Muscle layer of duodenum (tissue), 2 donors: ENCODE results near the gene SAPCD2.

Experiments
- H3K27ac ChIP-seq: one replicate; pipeline ENCODE4 v1.7.0; 2013; ENCODE audit warnings: mild to moderate bottlenecking, low read length
- H3K27me3 ChIP-seq: one replicate; pipeline ENCODE4 v1.7.0; 2013; ENCODE audit warnings: low read depth, mild to moderate bottlenecking, control low read depth, low read length
- H3K36me3 ChIP-seq, 2 donors: one replicate each; pipeline ENCODE4 v1.7.0; 2013; ENCODE audit warnings: low read length in 2 of 2, control low read depth in 1 of 2, mild to moderate bottlenecking in 1 of 2; ENCODE audit not compliant: insufficient read depth in 2 of 2, control insufficient read depth in 1 of 2
- H3K4me1 ChIP-seq, 2 donors: one replicate each; pipeline ENCODE4 v1.7.0; 2013; ENCODE audit warnings: low read length in 2 of 2, mild to moderate bottlenecking in 2 of 2, control low read depth in 1 of 2, moderate library complexity in 1 of 2; ENCODE audit not compliant: insufficient read depth in 2 of 2, control insufficient read depth in 1 of 2
- H3K4me3 ChIP-seq, 2 donors: one replicate each; pipeline ENCODE4 v1.7.0; 2013; ENCODE audit warnings: low read length in 2 of 2, low read depth in 1 of 2, mild to moderate bottlenecking in 1 of 2
- H3K9me3 ChIP-seq, 2 donors: one replicate each; pipeline ENCODE4 v1.7.0; 2013; ENCODE audit warnings: low read length in 2 of 2, control low read depth in 1 of 2, mild to moderate bottlenecking in 1 of 2; ENCODE audit not compliant: control insufficient read depth in 1 of 2
- donor health status: healthy.

Gene SAPCD2

DNA sequence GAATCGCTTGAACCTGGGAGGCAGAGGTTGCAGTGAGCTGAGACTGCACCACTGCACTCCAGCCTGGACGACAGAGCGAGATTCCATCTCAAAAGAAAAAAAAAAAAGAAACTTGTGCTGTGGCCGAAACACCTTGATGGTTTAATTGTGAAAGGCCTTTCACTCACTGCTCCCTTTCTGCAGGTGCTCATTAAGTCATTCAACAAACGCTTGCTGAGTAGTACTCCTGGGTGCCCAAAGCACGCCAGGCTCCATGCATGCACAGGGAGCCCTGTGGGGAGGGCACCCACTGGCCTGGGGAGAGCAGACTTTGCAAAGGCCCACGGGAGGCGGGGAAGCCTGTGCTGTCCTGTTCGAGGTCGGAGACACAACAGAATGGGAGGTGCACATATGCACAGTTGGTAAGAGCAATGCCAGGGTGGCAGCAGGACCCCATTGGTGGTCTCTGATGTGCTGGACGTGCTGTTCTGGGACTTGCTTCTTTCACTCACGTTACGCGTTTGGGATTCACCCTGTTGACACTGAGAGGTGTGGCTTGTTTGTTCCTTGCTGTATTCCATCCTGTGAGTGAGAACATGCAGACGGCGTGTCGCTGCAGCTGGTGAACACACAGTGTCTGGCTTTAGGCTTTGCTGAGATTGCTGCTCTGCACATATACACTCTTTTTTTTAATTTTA lies 13.5 kb downstream of the SAPCD2 start:
- peaks cover 5 to 37% of the 10 kb centered on the region in 2 donors for H3K4me1 ChIP-seq

DNA sequence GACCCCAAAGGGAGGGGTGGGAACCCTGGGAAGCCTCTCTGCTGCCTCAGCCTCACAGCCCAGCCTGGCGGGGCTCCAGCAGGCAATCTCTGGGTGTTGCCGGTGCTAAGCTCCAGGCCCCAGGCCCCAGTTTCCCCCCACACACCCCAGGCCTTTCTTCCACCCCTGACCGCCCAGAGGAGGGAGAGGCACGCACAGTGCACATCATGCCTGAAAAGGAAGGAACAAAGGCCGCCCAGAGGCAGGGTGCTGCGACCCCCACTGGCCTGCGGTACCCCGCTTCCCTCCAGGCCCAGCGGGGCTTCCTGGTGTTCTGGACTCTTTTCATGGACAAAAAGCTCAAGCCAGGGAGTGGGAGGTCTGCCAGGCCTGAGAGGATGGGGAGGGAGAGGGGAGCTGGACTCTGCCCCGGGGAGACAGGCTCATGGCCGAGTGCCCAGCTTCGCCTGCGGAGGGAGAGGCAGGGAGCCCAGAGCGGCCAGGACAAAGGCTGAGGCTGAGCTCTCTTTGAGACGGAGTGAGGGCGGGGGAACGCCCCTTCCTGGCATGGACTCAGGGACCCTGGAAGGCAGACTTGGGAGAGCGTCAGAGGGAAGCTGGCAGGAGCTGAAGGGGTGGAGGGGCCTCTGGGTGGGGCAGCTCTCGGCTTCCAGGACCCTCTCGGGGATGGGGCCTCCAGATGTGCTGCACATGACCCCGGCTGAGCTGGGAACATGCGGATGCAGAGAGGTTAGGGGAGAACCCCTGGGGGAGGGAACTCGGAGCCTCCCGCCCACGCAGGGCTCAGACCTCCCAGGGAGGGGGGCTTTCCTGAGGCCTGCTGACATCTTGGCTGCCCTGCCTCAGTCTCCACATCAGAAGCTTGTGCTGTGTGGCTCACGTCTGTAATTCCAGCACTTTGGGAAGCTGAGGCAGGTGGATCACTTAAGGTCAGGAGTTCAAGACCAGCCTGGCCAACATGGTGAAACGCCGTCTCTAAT lies 14.7 kb downstream of the SAPCD2 start:
- H3K9me3 ChIP-seq: no peaks in the 10 kb centered on the region
- H3K36me3 ChIP-seq: no peaks in the 10 kb centered on the region
- H3K4me3 ChIP-seq: peak overlapping the region in 1 of 2 donors; percentile 55
- H3K27me3 ChIP-seq: peaks cover 11% of the 10 kb centered on the region
- peaks cover 5 to 37% of the 10 kb centered on the region in 2 donors for H3K4me1 ChIP-seq
- H3K27ac ChIP-seq: peak overlapping the region; percentile 39

More for the DNA sequence above, 13.5 kb downstream of the SAPCD2 start:
- no peaks in the 10 kb centered on the region for H3K36me3 ChIP-seq
- H3K9me3 ChIP-seq: no peaks in the 10 kb centered on the region
- H3K27me3 ChIP-seq: peaks cover 11% of the 10 kb centered on the region
- H3K27ac ChIP-seq: no peak overlapping the region
- no peak overlapping the region for H3K4me3 ChIP-seq

- Histone ChIP-seq H3K27ac (peak overlapping the region; percentile 39), H3K4me3 (peak overlapping the region; percentile 16 to 55), H3K27me3 (peaks cover 14% of the 10 kb centered on the region), H3K9me3 (no peaks in the 10 kb centered on the region), H3K36me3 (no peaks in the 10 kb centered on the region), H3K4me1 (peaks cover 5 to 37% of the 10 kb centered on the region in 2 donors)
These were observed 15.4 kb downstream of the SAPCD2 start for GRCh38 chr9:137054932-137055384.

DNA sequence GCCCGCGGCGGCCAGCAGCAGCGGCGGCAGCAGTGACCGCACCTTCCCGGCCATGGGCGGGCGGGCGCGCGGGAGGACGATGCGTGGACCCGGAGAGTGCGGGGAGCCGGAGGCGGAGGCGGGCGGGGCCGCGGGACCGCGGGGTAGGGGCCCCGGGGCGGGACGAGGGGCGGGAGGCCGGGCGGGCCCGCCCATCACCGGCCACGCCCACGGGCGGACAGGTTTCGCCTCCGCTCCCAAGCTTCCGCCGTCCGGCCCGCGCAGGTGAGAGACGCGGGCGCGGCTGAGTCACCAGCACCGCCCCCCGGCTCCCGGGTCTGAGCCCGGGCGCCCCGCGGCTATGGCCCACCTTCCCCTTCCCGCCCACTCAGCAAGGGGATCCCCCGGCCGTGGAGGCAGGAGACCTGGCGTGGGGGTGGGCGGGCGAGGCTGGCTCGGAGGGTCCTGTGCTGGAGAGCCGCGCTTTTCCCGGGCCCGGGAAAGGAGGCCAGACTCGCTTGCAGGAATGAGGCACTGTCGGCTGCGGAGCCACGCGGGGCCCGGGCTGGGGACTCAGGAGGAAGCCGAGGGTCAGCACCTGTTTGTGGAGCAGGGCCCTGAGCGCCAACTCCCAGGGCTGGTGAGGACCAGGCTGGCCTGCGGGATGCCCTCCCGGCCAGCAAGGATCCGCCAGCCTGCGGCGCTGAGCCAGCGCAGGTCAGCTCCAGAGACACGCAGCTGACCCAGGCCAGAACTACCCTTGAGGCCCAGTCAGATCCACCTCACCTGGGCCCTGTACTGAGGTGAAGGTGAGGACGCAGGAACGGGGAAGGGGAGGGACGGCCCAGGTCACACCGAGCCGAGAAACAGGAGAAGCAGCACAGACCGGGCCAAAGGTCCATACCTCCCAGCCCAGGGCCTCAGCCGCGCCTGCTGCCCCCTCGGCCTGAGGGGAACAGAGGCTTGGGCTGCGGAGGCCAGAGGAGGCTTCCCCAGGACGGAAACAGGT lies 16.1 kb downstream of the SAPCD2 start, which contains the start of gene ENTPD2:
ENTPD2 (minus strand) TSS at position 118 of the 988 bp plus-strand sequence; CDS start at position 54, 64 bp downstream.
- H3K27me3 ChIP-seq: peaks cover 21% of the 10 kb centered on the region
- H3K36me3 ChIP-seq: no peaks in the 10 kb centered on the region
- H3K4me3 ChIP-seq: peak within 1 kb of the TSS; percentile 16 to 55
- no peak within 1 kb of the TSS for H3K27ac ChIP-seq
- peaks cover 5 to 43% of the 10 kb centered on the region in 2 donors for H3K4me1 ChIP-seq
- H3K9me3 ChIP-seq: no peaks in the 10 kb centered on the region

DNA sequence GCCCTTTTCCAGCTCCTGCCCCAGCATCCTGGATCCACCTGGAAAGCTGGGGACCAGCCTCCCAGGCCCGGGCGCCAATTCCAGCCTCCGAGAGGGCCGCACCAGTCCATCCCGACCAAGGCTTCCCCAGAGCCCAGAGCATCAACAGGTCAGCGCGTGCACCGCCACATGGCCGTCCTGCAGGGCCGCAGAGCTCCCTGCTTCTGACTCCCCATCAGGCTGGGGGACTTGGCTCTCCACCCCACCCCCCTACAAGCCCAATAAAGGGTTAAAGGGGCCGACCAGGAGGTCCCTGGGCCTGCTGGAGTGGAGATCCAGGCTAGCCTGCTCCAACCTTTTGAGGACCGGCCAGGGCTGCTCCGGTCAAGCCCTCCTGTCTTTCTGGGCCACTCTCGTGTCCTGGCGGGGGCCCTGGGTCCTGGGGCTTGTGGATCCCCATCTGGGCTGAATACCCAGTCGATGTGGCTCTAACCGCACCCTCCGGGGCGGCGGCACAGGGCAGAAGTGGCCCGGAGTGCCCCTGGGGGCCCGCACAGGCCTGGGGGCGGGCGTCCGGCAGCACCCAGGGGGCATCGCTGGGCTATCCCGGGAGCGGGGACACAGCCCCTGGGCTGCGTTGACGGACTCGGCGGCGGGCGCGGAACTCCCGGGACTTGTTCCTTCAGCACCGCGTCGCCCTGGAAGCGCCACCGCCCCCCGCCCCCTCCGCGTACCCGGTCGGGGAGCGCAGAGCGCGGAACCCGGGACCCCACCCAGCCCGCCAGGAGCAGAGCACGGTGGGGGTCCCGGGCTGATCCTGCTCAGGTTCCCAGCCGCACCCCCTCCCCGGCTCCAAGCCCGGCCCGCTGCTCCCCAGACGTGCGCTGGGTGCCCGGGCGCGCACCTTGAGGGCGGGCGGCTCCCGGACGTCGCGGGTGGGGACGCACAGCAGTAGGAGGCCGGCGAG lies 17.1 kb downstream of the SAPCD2 start:
- Histone ChIP-seq H3K4me3 (peak overlapping the region in 1 of 2 donors; percentile 55), H3K27me3 (peaks cover 22% of the 10 kb centered on the region)

DNA sequence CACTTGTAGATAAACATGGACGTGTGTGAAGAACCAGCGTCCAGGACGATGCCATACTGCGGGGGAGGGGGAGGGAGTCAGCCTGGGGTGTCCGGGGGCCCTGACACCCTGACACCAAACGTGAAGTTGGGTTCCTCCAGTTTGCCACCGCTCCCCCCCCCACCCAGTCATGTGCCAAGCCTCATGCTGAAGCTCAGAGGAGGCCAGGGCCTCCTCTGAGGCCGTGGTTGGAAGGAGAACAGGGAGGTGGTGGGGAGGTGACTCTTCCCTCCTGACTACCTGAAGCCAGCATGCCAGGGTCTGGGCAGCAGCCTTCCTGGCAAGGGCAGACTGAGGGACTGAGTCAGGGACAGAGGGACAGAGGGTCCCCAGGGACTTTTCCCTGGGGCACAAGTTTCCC lies 18.1 kb downstream of the SAPCD2 start:
- H3K27ac ChIP-seq: no peak overlapping the region
- H3K36me3 ChIP-seq: no peaks in the 10 kb centered on the region
- peaks cover 5 to 44% of the 10 kb centered on the region in 2 donors for H3K4me1 ChIP-seq
- H3K4me3 ChIP-seq: no peak overlapping the region
- H3K9me3 ChIP-seq: no peaks in the 10 kb centered on the region
- H3K27me3 ChIP-seq: peaks cover 22% of the 10 kb centered on the region

More for the DNA sequence above, 17.1 kb downstream of the SAPCD2 start:
- Histone ChIP-seq H3K36me3 (no peaks in the 10 kb centered on the region), H3K4me1 (peaks cover 5 to 44% of the 10 kb centered on the region in 2 donors), H3K27ac (no peak overlapping the region), H3K9me3 (no peaks in the 10 kb centered on the region)

- H3K27me3 ChIP-seq: peaks cover 22% of the 10 kb centered on the region
- H3K9me3 ChIP-seq: no peaks in the 10 kb centered on the region
- H3K36me3 ChIP-seq: no peaks in the 10 kb centered on the region
- H3K27ac ChIP-seq: no peak overlapping the region
- H3K4me1 ChIP-seq: peaks cover 5 to 46% of the 10 kb centered on the region in 2 donors
- no peak overlapping the region for H3K4me3 ChIP-seq
These were observed 19.1 kb downstream of the SAPCD2 start for GRCh38 chr9:137051145-137051724.

DNA sequence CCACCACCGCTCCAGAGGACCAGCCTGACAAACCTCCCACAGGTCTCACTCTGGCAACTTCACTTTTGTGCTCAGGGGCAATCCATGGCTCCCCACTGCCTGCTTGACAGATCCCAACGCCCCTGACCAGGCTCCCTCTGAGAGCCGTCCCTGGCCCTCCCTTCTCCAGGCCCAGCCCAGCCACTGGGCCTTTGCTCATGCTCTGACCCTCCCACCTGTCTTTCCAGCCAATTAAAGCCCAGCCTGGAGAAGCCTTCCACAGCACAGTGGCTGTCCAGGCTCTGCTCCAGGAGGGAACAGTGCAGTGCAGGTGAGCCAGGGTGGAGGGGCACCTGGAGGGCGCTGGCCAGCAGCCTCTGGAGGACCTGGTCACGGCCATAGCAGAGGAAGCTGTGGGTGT lies 19.8 kb downstream of the SAPCD2 start:
- Histone ChIP-seq H3K27me3 (peaks cover 22% of the 10 kb centered on the region), H3K4me1 (peaks cover 3 to 43% of the 10 kb centered on the region in 2 donors), H3K4me3 (no peak overlapping the region)

DNA sequence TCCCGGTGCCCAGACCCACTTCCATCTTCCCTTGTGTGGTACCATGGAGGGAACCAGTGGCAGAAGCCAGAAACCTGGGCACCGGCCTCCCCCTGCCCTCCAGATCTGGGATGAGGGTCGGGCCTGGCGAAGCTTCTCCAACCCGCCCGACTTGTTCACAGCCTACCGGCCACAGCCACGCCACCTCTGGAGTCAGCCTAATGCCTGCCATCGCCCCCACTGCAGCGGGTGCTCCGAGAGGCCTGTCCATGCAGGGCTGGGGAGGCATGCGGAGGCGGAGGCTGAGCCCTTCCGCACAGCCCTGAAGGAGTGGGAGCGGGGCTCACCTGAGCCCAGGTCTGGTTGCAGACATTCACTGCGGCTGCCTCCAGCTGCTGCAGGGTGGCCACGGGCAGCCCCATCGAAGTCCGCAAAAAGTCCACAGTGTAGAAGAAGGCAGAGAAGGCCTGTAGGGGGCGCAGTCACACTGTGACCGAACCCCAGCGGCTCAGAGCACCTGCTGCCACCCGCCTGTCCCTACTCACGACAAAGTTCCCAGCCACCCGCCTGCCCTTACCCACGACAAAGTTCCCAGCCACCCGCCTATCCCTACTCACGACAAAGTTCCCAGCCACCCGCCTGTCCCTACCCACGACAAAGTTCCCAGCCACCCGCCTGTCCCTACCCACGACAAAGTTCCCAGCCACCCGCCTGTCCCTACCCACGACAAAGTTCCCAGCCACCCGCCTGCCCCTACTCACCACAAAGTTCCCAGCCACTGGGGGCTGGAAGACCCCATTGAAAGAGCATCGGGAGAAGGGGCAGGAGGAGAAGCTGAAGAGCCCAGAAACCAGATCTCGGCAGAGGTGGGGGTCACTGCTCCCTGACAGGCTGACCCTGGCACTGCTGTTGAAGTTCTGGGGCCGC lies 20.6 kb downstream of the SAPCD2 start:
- H3K36me3 ChIP-seq: no peaks in the 10 kb centered on the region
- peaks cover 26% of the 10 kb centered on the region for H3K27me3 ChIP-seq
- H3K27ac ChIP-seq: no peak overlapping the region
- no peak overlapping the region for H3K4me3 ChIP-seq
- H3K9me3 ChIP-seq: no peaks in the 10 kb centered on the region
- peaks cover 3 to 41% of the 10 kb centered on the region in 2 donors for H3K4me1 ChIP-seq

More for the DNA sequence above, 19.8 kb downstream of the SAPCD2 start:
- Histone ChIP-seq H3K36me3 (no peaks in the 10 kb centered on the region), H3K9me3 (no peaks in the 10 kb centered on the region), H3K27ac (no peak overlapping the region)
